IPS-18c (cell line): ENCODE measurements around the gene GARNL3.

Experiments
- H3K4me3 ChIP-seq: 2 replicates; pipeline ENCODE4 v1.7.0; 2013; ENCODE audit warnings: low read depth, mild to moderate bottlenecking, low read length, moderate library complexity; ENCODE audit not compliant: insufficient read depth
- H3K9me3 ChIP-seq: one replicate; pipeline ENCODE4 v1.6.1; 2013; ENCODE audit warnings: mild to moderate bottlenecking, low read length, moderate library complexity; ENCODE audit not compliant: control insufficient read depth, insufficient read depth

Gene GARNL3

DNA sequence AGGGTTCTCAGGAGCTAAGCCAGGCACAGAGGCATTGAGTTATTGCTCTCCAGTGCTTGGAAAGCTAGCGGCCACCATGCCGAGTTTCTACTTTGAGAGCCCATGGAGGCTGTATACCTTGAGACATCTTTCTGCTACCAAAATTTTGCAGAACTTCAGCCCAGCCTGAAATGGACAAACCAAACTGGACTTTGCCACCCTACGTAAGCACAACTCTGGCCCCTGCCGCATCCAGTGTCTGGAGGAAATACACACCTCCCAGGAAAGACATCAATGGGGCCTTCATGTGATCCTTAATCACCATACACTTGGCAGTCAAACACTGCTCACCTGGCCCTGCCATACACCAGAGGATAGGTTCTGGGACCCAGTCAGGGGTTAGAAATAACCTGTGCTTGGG, 27.8 kb downstream of the GARNL3 start:
- Histone ChIP-seq H3K9me3 (no peaks in the 10 kb centered on the region), H3K4me3 (no peak overlapping the region)

- H3K9me3 ChIP-seq, result no peaks in the 10 kb centered on the region
These were observed 28.8 kb downstream of the GARNL3 start for GRCh38 chr9:127293328-127293727.

GRCh38 chr9:127293767-127294166, 29.2 kb downstream of the GARNL3 start:
- no peak overlapping the region for H3K4me3 ChIP-seq
- H3K9me3 ChIP-seq, result no peaks in the 10 kb centered on the region

More at GRCh38 chr9:127293328-127293727, 28.8 kb downstream of the GARNL3 start:
- H3K4me3 ChIP-seq, result no peak overlapping the region

DNA sequence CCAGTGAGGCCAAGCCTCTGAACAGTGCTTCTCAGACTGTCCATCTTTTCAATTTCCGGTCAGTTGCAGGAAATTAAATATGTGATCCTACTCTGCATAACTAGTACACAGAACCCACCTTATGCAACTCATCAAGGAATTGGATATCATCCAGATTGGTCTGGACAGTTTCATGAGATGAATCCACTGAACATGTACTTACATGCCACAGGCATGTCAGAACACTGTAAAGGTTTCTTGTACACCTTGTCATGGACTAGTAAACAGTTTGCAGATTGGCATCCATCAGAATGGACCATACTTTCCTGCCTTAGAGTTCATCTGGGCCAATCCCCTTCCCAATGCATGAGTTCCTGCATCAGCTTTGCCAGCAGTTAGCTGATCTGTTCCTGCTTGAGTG, 30.4 kb downstream of the GARNL3 start:
- no peaks in the 10 kb centered on the region for H3K9me3 ChIP-seq
- no peak overlapping the region for H3K4me3 ChIP-seq

- Histone ChIP-seq H3K9me3 (no peaks in the 10 kb centered on the region), H3K4me3 (no peak overlapping the region)
These were observed 36.4 kb downstream of the GARNL3 start for GRCh38 chr9:127300886-127301447.

DNA sequence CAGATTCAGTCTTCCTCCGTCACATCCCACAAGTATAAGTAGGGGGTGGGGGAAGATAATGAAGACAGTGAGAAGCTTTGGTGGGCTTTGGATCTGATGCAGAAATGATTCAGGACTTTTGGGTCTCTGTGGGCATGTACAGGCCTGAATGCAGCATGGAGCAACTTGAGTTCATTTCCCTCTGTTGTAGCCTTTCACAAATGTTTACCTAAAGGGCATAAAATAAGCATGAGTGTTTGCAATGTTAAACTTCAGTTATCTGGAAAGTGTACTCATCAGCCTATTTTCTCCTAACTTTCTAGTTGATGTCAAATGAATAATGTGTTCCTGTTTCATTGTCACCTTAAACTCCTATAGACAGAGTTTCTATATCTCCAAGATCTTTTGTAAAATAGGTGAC, 39.3 kb downstream of the GARNL3 start:
- no peak overlapping the region for H3K4me3 ChIP-seq

GRCh38 chr9:127305206-127305837, 40.7 kb downstream of the GARNL3 start:
- Histone ChIP-seq H3K9me3 (no peaks in the 10 kb centered on the region), H3K4me3 (no peak overlapping the region)

More for the DNA sequence above, 39.3 kb downstream of the GARNL3 start:
- H3K9me3 ChIP-seq, result no peaks in the 10 kb centered on the region

- Histone ChIP-seq H3K4me3 (no peak overlapping the region), H3K9me3 (no peaks in the 10 kb centered on the region)
These were observed 41.3 kb downstream of the GARNL3 start for GRCh38 chr9:127305838-127306226.

DNA sequence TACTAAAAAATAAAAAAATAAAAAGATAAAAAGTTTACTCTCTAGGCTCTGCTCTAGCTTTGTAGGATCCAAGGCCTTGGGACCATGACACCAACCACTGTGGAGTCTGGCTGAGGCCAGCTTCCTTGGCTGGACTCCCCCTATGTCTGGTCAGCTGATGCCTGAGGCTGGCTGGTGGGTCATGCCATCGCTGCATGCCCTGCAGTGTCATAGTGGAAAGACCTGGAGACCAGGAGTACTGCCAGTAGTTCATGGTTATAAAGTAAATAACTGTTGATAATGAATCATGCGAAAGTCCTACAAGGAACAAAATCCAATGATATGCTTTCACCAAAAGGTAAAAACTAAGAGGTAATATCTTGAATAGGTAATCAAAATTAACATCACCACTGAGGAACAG, 43.2 kb downstream of the GARNL3 start:
- H3K9me3 ChIP-seq, result no peaks in the 10 kb centered on the region
- H3K4me3 ChIP-seq, result no peak overlapping the region

DNA sequence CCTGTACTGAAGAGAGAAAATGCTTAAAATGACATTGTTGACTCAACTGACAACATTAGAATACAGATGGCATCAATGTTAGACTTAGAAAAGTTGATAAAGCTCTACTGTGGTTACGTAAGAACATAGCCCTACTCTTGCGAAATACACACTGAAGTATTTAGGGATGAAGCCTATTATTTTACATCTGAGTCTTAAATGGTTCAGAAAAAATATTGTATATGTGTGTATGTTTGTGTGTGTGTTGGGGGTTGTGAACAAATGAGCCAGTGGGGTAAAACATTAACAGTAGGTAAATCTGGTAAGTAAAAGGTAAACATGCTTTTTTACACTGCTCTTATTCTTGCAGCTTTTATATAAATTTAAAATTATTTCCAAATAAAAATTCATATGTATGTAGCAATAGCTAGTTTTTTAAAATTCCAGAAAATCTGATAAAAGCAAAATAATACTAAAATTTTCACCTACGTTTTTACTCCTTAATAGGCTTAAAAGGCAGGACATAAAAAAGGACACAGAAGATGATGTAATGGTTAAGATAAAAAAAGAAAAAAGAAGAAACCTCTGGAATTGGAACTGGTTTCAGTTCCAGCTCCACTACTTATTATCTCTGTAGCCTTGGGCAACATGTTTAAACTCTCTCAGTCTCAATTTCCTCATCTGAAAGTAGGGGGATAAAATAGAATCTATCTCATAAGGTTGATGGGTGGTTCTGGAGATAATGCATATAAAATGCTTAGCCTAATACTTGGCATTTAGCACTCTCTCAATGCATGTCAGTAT, 44.3 kb downstream of the GARNL3 start:
- no peak overlapping the region for H3K4me3 ChIP-seq
- no peaks in the 10 kb centered on the region for H3K9me3 ChIP-seq

GRCh38 chr9:127309715-127310114, 45.1 kb downstream of the GARNL3 start:
- no peaks in the 10 kb centered on the region for H3K9me3 ChIP-seq

DNA sequence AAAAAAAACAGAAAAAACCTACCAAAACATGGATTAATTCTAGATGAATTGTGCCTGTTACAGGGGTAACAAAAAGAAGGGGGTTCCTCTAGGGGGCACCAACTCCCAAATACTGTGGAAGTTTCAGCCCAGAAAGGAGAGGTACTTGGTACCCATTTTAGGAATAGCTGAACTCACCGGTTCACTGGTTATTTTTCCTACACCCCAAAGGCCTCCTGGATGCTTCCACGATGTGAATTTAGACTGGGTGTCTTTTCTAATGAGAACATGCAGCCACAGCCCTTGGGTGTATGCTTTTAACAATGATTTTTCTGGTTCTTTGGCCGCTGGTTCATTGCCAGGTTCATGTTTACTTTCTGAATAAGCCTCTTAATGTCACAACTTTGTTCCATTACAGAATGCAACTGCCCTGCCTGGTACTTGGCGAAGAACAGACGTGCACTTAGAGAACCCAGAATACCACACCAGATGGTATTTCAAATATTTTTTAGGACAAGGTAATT, 46.7 kb downstream of the GARNL3 start:
- Histone ChIP-seq H3K9me3 (no peaks in the 10 kb centered on the region), H3K4me3 (no peak overlapping the region)

More at GRCh38 chr9:127309715-127310114, 45.1 kb downstream of the GARNL3 start:
- no peak overlapping the region for H3K4me3 ChIP-seq

DNA sequence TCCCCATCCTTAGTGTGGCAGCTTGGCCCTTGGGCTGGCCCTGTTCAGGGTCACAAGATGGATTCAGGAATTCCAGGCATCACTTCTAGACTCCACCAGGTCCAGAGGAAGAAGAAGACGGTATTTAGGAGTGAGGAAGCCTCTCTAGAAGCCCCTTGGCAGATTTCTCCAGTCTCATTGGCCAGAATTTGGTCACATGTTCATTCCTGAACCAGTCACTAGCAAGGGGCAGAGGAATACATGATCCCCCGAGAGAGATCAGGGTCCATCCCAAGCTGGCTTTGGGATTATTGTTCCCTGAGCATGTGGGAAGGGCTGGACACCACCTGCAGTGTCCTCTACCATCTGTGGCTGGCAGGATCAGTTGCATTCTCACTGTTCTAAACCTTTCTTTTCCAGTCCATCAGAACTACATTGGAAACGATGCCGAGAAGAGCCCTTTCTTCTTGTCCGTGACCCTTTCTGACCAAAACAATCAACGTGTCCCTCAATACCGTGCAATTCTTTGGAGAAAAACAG, 48.5 kb downstream of the GARNL3 start:
- Histone ChIP-seq H3K9me3 (no peaks in the 10 kb centered on the region), H3K4me3 (no peak overlapping the region)

- Histone ChIP-seq H3K4me3 (no peak overlapping the region), H3K9me3 (no peaks in the 10 kb centered on the region)
These were observed 50.3 kb downstream of the GARNL3 start for GRCh38 chr9:127314911-127315310.

DNA sequence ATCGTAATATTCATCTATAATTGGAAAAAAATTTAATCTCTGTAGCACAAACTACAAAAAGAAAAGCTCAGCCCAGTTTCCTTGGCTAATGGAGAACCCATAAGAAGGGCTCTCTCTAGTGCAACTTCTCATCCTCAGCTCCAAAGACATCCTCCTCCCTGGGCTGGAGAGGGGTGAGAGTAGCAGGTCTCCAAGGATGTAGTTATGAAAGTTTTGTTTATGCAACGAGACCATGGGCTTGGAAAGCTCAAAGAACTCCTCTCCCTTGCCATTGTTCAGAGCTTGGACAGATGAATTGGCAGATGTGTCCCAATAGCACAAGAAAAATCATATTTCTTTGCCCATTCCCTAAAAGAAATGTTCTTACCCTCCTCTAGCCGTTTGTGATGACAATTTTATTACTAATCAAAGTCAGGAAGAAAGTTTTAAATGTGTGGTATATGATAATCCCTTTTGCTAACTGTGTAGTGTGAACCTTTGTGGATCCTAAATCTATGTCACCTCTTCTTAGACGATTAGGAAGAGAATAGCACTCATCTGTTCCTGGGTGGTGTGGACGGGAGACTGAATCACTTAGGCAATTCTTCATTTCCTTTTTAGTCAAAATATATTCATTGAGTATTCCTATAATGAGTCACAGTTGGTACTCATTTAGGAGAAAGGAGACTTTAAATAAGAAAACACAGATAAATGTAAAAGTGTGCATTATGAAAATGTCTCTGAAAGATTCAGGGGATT, 52.2 kb downstream of the GARNL3 start:
- no peak overlapping the region for H3K4me3 ChIP-seq
- no peaks in the 10 kb centered on the region for H3K9me3 ChIP-seq

GRCh38 chr9:127318651-127319167, 54.1 kb downstream of the GARNL3 start:
- no peak overlapping the region for H3K4me3 ChIP-seq
- H3K9me3 ChIP-seq, result peaks cover 3% of the 10 kb centered on the region
